ENCODE results near the gene LTBP2. TPM values are rescaled to one million over a fixed set of nuclear protein-coding genes. Genes with fewer than 3 reads are reported as not detected.
A peak's percentile ranks its signal among the peaks of the same experiment; 100 is the strongest.

LTBP2 gene
- total and polyA plus RNA-seq, 5 experiments from 2014 or later, result 0.06 to 0.65 (median 0.55) TPM

DNA sequence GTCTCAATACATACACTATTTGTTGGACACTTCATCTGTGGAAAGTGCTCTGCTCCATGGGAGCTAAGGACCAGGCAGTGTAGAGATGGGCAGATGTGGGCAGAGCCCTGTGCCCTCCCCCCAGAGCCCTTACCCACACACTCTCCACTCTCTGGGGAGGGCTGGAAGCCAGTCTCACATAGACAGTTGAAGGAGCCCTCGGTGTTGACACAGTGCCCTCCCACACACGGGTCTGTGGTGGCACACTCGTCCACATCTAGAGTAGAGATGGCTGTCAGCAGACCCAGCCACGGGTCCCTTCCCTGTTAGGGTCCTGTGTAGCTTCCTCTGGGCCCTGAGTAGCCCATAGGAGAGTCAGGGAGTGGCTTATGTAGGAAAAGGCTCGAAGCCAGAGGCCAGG is 104.2 kb downstream of the LTBP2 start:
- H3K27me3 Mint-ChIP-seq, result peaks cover 0 to 22% (median 5%) of the 10 kb centered on the region in 5 donors
- ATAC-seq, result no peak
- peaks cover 0 to 2% (median 0%) of the 10 kb centered on the region in 9 donors for H3K9me3 Mint-ChIP-seq
- no peak for DNase-seq
- POLR2A ChIA-PET, result no interaction called here
- H3K36me3 Mint-ChIP-seq, result peaks cover 0 to 2% (median 0%) of the 10 kb centered on the region in 3 donors
- peak overlapping the region in 1 of 10 donors; percentile 63 for H3K27ac Mint-ChIP-seq
- no peak overlapping the region for H3K4me3 Mint-ChIP-seq
- H3K4me1 Mint-ChIP-seq, result peaks cover 11 to 17% (median 16%) of the 10 kb centered on the region in 4 donors

DNA sequence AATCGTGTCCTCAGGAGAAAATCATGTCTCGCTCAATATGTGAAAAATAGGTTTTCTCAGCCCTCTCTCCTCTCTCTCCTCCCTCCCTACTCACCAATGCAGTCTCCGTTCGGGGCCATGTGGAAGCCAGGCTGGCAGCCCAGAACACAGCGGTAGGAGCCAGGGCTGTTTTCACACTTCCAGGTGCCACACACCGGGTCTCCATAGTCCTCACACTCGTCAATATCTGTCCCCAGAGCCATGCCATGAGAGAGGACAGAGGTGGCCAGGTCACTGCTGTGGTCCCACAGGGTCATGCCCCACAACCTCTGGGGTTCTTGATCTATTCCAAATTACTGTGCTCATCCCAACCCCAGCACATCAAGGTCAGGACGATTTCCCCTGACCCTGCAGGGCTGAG is 105.0 kb downstream of the LTBP2 start:
- DNase-seq, result no peak
- ATAC-seq, result no peak
- POLR2A ChIA-PET, result no interaction called here
- Mint-ChIP-seq H3K4me1 (peaks cover 11 to 20% (median 18%) of the 10 kb centered on the region in 4 donors), H3K27ac (peak overlapping the region in 4 of 10 donors; percentile 53 to 73 (median 68)), H3K36me3 (peaks cover 0 to 2% (median 0%) of the 10 kb centered on the region in 3 donors), H3K4me3 (no peak overlapping the region), H3K27me3 (peaks cover 0 to 15% (median 2%) of the 10 kb centered on the region in 5 donors), H3K9me3 (peaks cover 0 to 2% (median 0%) of the 10 kb centered on the region in 9 donors)

DNA sequence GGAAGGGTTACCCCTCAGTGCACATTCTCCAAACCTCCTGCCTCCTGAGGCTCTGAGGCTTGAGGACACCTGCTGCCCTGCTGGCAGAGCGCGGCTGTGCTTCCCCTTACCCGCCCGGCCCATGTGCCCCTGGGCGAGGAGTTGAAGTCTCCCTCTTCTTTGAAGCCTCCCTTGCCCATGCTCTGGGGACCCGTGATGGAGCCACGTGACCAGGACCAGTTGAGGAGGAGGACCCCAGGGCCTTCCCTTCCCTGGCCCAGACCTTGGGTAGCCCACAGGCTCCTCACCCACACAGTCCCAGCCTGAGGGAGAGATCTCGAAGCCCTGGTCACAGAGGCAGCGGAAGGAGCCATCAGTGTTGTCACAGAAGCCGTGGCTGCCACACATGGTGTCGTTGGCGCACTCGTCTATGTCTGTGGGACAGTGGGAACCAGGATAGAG is 105.6 kb downstream of the LTBP2 start:
- Mint-ChIP-seq H3K9me3 (peaks cover 0 to 2% (median 0%) of the 10 kb centered on the region in 9 donors), H3K27ac (peak overlapping the region in 2 of 10 donors; percentile 75), H3K4me3 (no peak overlapping the region), H3K27me3 (peaks cover 0 to 8% (median 2%) of the 10 kb centered on the region in 5 donors), H3K36me3 (peaks cover 0 to 2% (median 0%) of the 10 kb centered on the region in 3 donors), H3K4me1 (peaks cover 11 to 21% (median 18%) of the 10 kb centered on the region in 4 donors)
- POLR2A ChIA-PET, result no interaction called here
- ATAC-seq, result no peak
- DNase-seq, result no peak

DNA sequence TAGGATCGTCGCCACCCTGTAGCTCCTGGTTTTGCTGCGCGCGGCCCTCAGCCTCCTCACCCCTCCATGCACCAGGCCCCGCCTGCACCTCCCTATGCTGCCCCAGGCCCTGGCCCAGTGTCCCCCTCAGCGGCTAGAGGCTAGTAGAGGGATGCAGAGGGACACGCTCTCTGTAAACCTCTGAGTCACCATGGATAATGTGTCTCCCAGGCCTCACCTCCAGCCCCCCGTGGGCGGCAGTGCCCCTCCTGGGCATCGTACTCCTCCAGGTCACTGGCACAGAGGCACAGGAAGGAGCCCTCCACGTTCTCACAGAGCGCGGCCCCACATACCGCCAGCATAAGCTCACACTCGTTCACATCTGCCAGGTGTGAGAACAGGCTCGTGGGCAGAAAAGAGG is 106.2 kb downstream of the LTBP2 start:
- H3K9me3 Mint-ChIP-seq, result peaks cover 0 to 2% (median 0%) of the 10 kb centered on the region in 9 donors
- ATAC-seq, result no peak
- no peak overlapping the region for H3K4me3 Mint-ChIP-seq
- POLR2A ChIA-PET, result no interaction called here
- peaks cover 11 to 21% (median 18%) of the 10 kb centered on the region in 4 donors for H3K4me1 Mint-ChIP-seq
- H3K27me3 Mint-ChIP-seq, result peaks cover 0 to 2% (median 0%) of the 10 kb centered on the region in 5 donors
- H3K27ac Mint-ChIP-seq, result peak overlapping the region in 3 of 10 donors; percentile 31 to 75 (median 50)
- no peak for DNase-seq
- H3K36me3 Mint-ChIP-seq, result peaks cover 0 to 2% (median 0%) of the 10 kb centered on the region in 3 donors

DNA sequence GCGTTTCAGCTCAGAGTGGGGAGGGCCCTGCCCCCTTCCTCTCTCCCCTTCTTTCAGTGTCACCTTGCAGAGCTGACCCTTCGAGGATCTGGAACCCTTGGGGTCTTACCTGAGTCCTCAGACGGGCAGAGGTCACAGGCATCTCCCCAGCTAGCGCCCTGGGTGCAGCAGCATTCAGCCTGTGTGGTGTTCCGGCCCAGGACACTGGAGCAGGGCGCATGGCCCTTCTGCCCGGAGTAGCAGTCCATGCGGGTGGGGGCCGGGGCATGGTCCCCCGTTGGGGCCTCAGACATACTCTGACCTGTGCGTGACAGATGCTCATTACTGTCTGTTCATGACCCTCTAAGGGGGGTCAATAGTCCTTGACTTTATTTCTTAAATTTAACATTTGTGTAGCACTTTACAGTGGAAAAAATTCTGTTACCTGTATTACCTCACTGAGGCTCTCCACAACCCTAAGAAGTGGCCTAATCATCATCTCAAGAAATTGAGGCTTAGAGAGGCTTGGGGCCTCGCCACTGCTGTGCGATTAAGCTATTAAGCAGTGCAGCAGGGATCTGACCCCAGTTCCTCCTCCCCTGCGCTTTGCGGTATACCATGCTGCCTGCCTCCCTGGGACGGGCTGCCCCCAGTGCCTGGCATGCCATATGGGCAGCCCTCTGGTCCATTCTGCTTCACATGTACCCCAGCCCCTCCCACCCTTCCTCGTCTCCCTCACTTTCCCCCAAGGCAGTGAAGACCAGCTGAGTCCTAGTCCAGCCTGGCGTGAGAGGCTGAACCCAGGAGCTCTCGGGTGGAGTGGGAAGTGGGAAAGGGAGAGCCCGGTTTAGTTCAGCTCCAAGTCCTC is 106.9 kb downstream of the LTBP2 start:
- H3K27me3 Mint-ChIP-seq, result no peaks in the 10 kb centered on the region
- DNase-seq, result no peak
- peaks cover 0 to 3% (median 0%) of the 10 kb centered on the region in 3 donors for H3K36me3 Mint-ChIP-seq
- no peak overlapping the region for H3K27ac Mint-ChIP-seq
- peaks cover 0 to 2% (median 0%) of the 10 kb centered on the region in 9 donors for H3K9me3 Mint-ChIP-seq
- H3K4me3 Mint-ChIP-seq, result no peak overlapping the region
- peaks cover 14 to 22% (median 20%) of the 10 kb centered on the region in 4 donors for H3K4me1 Mint-ChIP-seq
- POLR2A ChIA-PET, result no interaction called here
- ATAC-seq, result no peak

DNA sequence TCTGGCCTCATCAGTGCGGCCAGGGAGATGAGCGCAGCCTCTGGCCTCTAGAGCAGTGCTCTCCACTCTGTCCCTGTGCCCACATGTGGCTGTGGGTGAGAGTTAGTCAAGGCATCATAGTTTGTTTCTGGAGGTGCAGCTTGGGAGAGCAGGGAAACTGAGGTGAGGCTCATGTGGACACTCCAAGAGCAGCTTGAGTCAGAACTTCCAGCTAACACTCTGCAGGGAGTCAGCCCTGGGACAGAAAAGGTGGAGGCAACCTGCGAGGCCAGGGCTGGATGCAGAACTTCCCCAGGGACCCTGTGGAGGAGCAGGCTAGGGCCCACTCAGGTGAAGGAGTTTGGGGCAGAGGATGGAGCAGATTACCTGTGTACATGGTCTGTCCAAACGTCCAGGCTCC is 107.6 kb downstream of the LTBP2 start:
- no peak for DNase-seq
- H3K27me3 Mint-ChIP-seq, result no peaks in the 10 kb centered on the region
- POLR2A ChIA-PET, result no interaction called here

DNA sequence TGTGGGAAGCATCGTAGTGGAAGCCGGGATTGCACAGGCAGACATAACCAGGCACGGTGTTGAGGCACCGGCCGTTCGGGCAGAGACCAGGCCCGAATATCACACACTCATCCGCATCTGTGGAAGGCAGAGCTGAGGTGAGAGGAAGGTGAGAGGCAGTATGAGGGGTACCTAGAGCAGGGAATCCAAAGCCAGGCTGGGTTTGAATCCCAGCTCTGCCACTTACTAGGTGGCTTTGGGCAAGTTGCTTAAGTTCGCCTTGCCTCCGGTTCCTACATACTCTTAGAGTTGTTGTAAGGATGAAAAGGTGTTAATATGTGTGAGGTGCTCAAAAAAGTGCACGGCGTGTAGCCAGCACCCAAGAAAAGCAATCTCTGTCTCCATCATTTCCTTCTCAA is 108.1 kb downstream of the LTBP2 start:
- peak overlapping the region in 2 of 10 donors; percentile 41 to 67 for H3K27ac Mint-ChIP-seq
- POLR2A ChIA-PET, result no interaction called here
- peak overlapping the region in 1 of 10 donors; percentile 34 for H3K4me3 Mint-ChIP-seq
- H3K4me1 Mint-ChIP-seq, result peaks cover 13 to 29% (median 23%) of the 10 kb centered on the region in 4 donors
- peaks cover 0 to 5% (median 0%) of the 10 kb centered on the region in 3 donors for H3K36me3 Mint-ChIP-seq
- H3K27me3 Mint-ChIP-seq, result no peaks in the 10 kb centered on the region
- H3K9me3 Mint-ChIP-seq, result no peaks in the 10 kb centered on the region
- no peak for ATAC-seq
- DNase-seq, result no peak

More for the DNA sequence above, 107.6 kb downstream of the LTBP2 start:
- Mint-ChIP-seq H3K4me1 (peaks cover 14 to 25% (median 22%) of the 10 kb centered on the region in 4 donors), H3K27ac (no peak overlapping the region), H3K36me3 (peaks cover 0 to 5% (median 0%) of the 10 kb centered on the region in 3 donors), H3K4me3 (no peak overlapping the region), H3K9me3 (no peaks in the 10 kb centered on the region)
- no peak for ATAC-seq

DNA sequence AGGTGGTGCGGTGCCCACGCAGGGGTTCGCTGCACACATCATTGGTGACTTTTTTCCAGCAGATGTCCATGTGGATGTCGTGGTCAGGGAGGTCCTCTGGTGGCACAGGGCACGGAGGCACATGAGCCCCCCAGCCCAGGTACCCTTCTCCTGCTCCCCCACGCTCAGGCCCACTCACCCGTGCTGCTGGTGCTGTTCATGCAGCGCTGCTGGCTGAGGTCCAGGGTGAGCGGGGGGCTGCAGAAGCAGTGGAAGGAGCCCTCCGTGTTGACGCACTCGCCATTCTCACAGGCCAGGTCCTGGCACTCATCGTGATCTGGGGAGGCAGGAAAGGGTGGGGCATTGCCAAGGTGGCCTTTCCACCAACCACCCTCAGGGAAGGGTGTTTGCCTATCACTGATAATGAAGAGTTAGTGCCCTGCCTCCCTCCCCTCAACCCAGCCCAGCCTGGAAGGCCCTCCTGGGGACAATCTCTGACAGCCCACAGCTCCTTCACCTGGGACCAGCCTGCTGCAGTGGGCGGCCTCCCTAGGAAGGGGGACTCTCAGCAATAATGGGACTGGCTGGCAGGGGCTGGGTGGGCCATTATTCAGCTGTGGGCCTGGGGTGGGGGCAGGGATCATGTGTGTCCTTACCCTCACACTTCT is 108.6 kb downstream of the LTBP2 start:
- peaks cover 13 to 29% (median 23%) of the 10 kb centered on the region in 4 donors for H3K4me1 Mint-ChIP-seq
- no peak for ATAC-seq
- H3K4me3 Mint-ChIP-seq, result peak overlapping the region in 1 of 10 donors; percentile 34
- no peaks in the 10 kb centered on the region for H3K9me3 Mint-ChIP-seq
- H3K27ac Mint-ChIP-seq, result peak overlapping the region in 2 of 10 donors; percentile 41 to 67
- DNase-seq, result no peak
- H3K36me3 Mint-ChIP-seq, result peaks cover 0 to 5% (median 0%) of the 10 kb centered on the region in 3 donors
- POLR2A ChIA-PET, result no interaction called here
- H3K27me3 Mint-ChIP-seq, result no peaks in the 10 kb centered on the region

DNA sequence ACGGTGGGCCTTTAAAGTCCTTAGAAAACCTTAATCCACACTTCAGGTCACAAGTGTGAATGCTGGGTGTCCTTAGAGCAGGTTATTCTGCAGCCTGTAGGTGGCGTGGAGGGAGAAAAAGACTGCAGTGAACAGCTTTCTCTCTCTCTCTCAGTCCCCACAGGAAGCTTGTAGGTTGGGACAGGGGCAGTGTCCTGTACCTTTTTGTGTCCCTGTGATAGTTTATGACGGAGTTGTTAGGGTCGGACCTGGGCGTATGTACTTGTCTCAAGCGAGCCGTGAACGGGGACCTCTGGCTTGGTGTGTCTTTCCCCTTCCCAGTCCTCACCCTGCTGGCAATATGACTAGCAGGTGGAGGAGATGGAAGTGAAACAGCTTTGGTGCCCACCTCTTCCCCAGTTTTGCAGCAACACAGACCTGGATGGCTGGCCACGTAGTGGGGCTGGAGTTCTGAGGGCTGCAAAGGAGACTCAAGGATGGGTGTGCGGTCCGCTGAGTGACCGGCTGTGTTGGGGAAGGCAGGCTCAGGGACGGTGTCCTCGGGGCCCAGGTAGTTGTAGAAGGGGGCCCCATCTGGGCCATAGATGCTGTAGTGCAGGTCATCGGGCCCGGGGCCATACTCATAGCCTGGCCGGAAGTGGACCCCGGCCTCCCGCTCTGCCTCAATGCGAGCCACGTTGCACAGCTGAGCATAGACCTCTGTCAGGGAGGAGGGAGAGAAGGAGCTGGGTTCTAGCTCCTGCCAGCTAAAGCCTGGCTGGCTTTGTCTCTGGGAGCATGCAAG is 109.6 kb downstream of the LTBP2 start:
- no peak overlapping the region for H3K4me3 Mint-ChIP-seq
- POLR2A ChIA-PET, result interaction anchor here (1.2 kb wide), 1 partner anchor 9 kb away, joined by 4 read pairs; the partner anchor contains the start of genes ISCA2 and NPC2

DNA sequence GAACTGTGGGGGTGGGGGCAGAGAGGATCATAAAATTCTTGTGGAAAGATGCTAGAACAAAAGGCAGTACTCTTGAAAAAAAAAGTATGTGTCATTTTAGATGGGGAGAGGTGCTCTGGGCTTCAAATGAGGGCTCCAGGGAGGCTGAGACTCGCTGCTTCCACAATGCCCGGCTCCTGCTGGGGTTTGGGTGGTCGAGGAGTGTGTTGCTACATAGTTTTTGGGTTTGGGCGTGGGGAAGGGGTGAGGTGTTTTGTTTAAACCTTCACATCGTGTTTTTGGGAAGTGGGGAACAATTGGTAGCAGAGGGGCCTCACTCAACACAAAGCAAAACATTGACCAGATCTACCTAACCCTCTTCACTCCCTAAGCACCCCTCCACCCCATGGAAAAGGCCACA is 110.3 kb downstream of the LTBP2 start:
- H3K4me1 Mint-ChIP-seq, result peaks cover 6 to 26% (median 14%) of the 10 kb centered on the region in 4 donors
- no peak for DNase-seq
- ATAC-seq, result no peak
- POLR2A ChIA-PET, result interaction anchor here (1.2 kb wide), 1 partner anchor 8 kb away, joined by 4 read pairs; the partner anchor contains the start of genes ISCA2 and NPC2
- peak overlapping the region in 3 of 10 donors; percentile 40 to 67 (median 40) for H3K27ac Mint-ChIP-seq
- peaks cover 0 to 9% (median 0%) of the 10 kb centered on the region in 3 donors for H3K36me3 Mint-ChIP-seq
- no peak overlapping the region for H3K4me3 Mint-ChIP-seq
- no peaks in the 10 kb centered on the region for H3K27me3 Mint-ChIP-seq
- no peaks in the 10 kb centered on the region for H3K9me3 Mint-ChIP-seq

More for the DNA sequence above, 109.6 kb downstream of the LTBP2 start:
- Mint-ChIP-seq H3K27me3 (no peaks in the 10 kb centered on the region), H3K4me1 (peaks cover 8 to 32% (median 21%) of the 10 kb centered on the region in 4 donors), H3K9me3 (no peaks in the 10 kb centered on the region), H3K27ac (peak overlapping the region in 2 of 10 donors; percentile 31 to 67), H3K36me3 (peaks cover 0 to 9% (median 0%) of the 10 kb centered on the region in 3 donors)
- DNase-seq (no peak), ATAC-seq (no peak)

DNA sequence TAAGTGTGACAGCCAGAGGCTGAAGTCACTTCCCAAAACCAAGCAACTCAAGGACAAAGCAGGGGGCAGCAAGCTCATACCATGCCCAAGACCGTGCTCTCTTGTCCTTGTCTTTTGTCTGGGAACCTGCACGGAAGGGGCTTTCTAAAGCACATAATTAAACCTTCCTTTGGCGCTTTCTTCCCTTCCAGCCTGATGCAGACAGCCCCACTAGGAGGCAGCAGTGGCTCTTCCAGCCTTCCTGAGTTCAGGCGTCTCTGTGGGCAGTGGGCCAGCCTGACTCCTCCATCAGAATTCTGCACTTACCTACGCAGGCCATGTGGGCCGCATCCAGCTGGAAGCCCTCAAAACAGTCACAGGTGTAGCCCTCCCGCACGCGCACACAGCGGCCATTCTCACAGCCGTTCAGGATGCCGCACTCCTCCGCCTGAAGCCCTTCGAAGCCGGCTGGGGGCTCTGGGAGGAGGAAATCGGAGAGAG is 110.9 kb downstream of the LTBP2 start:
- H3K27me3 Mint-ChIP-seq, result no peaks in the 10 kb centered on the region
- peak overlapping the region in 1 of 10 donors; percentile 49 for H3K27ac Mint-ChIP-seq
- no peak overlapping the region for H3K4me3 Mint-ChIP-seq
- peaks cover 0 to 11% (median 0%) of the 10 kb centered on the region in 3 donors for H3K36me3 Mint-ChIP-seq
- POLR2A ChIA-PET, result interaction anchor here (1.2 kb wide), 1 partner anchor 8 kb away, joined by 4 read pairs; the partner anchor contains the start of genes ISCA2 and NPC2
- ATAC-seq, result no peak
- peaks cover 6 to 25% (median 13%) of the 10 kb centered on the region in 4 donors for H3K4me1 Mint-ChIP-seq
- H3K9me3 Mint-ChIP-seq, result no peaks in the 10 kb centered on the region
- no peak for DNase-seq
